ENCODE data around the gene ROR1.

- no peak for TF ChIP-seq ZNF709 (CRISPR knock-in tag; IDR thresholded peaks at IDR 0.05)
- TF ChIP-seq BHLHE40 (IDR thresholded peaks at IDR 0.05; ENCODE audit: low read length) = no peak
These were observed 131.0 kb downstream of the ROR1 start for GRCh38 chr1:63904826-63905225.

Data from HepG2 (cell line).